ENCODE results near the gene SNAI1.

The SNAI1 gene

GRCh38 chr20:49955167-49955566, 27.6 kb upstream of the SNAI1 start:
- TF ChIP-seq, protein P1, sequence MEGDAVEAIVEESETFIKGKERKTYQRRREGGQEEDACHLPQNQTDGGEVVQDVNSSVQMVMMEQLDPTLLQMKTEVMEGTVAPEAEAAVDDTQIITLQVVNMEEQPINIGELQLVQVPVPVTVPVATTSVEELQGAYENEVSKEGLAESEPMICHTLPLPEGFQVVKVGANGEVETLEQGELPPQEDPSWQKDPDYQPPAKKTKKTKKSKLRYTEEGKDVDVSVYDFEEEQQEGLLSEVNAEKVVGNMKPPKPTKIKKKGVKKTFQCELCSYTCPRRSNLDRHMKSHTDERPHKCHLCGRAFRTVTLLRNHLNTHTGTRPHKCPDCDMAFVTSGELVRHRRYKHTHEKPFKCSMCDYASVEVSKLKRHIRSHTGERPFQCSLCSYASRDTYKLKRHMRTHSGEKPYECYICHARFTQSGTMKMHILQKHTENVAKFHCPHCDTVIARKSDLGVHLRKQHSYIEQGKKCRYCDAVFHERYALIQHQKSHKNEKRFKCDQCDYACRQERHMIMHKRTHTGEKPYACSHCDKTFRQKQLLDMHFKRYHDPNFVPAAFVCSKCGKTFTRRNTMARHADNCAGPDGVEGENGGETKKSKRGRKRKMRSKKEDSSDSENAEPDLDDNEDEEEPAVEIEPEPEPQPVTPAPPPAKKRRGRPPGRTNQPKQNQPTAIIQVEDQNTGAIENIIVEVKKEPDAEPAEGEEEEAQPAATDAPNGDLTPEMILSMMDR (IDR thresholded peaks at IDR 0.05), result no peak

- TF ChIP-seq, protein P1 (IDR thresholded peaks at IDR 0.05), result no peak
These were observed 26.1 kb upstream of the SNAI1 start for GRCh38 chr20:49956689-49957088.

DNA sequence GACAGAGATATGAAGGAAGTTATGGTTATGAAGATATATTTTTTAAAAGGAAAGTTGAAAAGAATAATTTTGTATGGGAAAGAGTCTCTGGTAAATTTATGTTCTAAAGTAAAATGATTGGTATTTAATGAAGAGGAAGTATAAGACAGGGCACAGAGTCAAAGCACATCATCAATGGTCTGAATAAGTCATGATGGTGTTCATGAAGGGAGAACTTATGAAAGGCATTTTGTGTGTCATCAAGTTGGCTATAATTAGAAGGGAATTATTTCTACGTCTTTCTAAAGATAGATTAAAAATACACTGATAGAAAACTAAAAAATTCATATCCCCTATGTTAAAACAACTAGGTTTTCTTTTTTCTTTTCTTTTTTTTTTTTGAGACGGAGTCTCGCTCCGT, 21.4 kb upstream of the SNAI1 start:
- TF ChIP-seq, protein P1 (IDR thresholded peaks at IDR 0.05), result no peak

- TF ChIP-seq, protein P1 (IDR thresholded peaks at IDR 0.05), result peak; percentile 60
These were observed 17.6 kb upstream of the SNAI1 start for GRCh38 chr20:49964964-49965780.

DNA sequence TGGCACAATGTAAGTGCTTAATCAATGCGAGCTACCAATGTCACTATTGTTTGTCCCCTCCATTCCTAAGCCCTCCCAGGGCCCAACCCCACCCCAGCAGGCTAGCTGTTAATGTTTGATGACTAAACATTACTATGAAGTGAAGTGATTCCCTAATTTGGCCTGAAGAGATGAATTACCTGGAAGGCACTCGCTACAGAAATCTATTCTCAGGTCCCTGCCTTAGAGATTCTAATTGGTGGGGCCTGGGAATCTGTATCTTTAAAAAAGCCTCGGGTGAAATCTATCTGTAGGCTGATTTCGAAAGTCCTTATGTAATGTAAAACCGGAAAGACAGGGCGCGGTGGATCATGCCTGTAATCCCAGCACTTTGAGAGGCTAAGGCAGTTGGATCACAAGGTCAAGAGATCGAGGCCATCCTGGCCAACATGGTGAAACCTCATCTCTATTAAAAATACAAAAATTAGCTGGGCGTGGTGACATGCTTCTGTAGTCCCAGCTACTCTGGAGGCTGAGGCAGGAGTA, 16.9 kb upstream of the SNAI1 start:
- TF ChIP-seq, protein P1 (IDR thresholded peaks at IDR 0.05), result no peak

DNA sequence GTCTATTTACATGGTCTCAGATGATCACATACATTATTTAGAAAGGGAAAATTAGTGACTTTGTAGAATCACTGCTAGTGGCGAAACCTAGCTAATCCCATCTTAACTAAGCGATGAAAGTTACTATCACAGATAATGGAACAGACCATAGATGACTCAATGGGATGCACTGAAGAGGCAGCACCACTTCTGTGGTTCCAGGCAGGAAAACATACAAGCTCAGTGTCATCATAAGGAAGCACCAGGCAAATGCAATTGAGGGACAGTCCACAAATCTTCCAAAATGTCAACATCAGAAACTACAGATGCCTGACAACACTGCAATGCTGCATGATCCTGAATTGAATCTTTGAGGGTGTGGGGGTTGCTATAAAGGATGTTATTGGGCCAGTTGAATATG, 15.9 kb upstream of the SNAI1 start:
- TF ChIP-seq, protein P1 (IDR thresholded peaks at IDR 0.05), result no peak

DNA sequence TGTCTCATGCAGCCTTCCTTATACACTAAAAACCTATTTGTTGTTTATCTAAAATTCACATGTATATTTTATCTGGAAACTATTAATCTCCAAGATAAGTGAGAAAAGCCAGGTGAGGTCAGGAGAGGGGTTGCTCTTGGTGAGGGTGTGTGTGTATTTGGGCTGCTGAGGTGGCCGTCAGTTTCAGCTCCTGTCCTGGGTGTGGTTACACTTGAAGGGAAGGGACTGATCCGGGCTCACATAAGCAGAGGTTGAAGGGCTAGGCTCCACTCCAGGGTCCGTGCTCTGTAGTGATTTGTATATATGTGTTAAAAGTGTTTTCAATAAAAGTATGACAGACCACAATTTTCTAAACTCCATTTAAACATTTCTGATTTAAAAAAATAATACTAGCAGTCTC, 13.5 kb upstream of the SNAI1 start:
- TF ChIP-seq, protein P1 (IDR thresholded peaks at IDR 0.05), result no peak
